Smooth muscle cell (in vitro differentiated cells): Measurements from ENCODE around the gene TMEM234. TPM values are rescaled to one million over a fixed set of nuclear protein-coding genes. Genes with fewer than 3 reads are reported as not detected.

Experiments
- DNase-seq: peaks from one replicate; lab custom pipeline; 2025; ENCODE audit not compliant: unreplicated experiment; lab: John Stamatoyannopoulos, UW
- H2AFZ ChIP-seq: fragments of 200-600 bp; sonication (generic); 2 replicates; pipeline ENCODE4 v1.6.0; 2016; ENCODE audit warnings: antibody characterized with exemption, low read depth, mild to moderate bottlenecking
- H3F3A ChIP-seq: fragments of 200-600 bp; sonication (generic); 2 replicates; pipeline ENCODE4 v1.6.0; 2017; ENCODE audit warnings: antibody characterized with exemption, low read depth
- H3K27ac ChIP-seq: fragments of 200-600 bp; sonication (generic); 2 replicates; pipeline ENCODE4 v1.5.1; 2016; ENCODE audit warnings: low read depth, mild to moderate bottlenecking
- H3K27me3 ChIP-seq: fragments of 200-600 bp; sonication (generic); 2 replicates; pipeline ENCODE4 v1.6.1; 2016; ENCODE audit warnings: low read depth, mild to moderate bottlenecking
- H3K36me3 ChIP-seq: fragments of 200-600 bp; sonication (generic); 2 replicates; pipeline ENCODE4 v1.5.1; 2016; ENCODE audit warnings: low read depth
- H3K4me1 ChIP-seq: fragments of 200-600 bp; sonication (generic); 2 replicates; pipeline ENCODE4 v1.5.1; 2016; ENCODE audit warnings: low read depth
- H3K4me2 ChIP-seq: fragments of 200-600 bp; sonication (generic); 2 replicates; pipeline ENCODE4 v1.6.0; 2016; ENCODE audit warnings: mild to moderate bottlenecking
- H3K4me3 ChIP-seq: fragments of 200-600 bp; sonication (generic); 2 replicates; pipeline ENCODE4 v1.5.1; 2016; ENCODE audit warnings: mild to moderate bottlenecking
- H3K79me2 ChIP-seq: fragments of 200-600 bp; sonication (generic); 2 replicates; pipeline ENCODE4 v1.6.0; 2016; ENCODE audit warnings: low read depth, mild to moderate bottlenecking
- H3K9ac ChIP-seq: fragments of 200-600 bp; sonication (generic); 2 replicates; pipeline ENCODE4 v1.6.0; 2016; ENCODE audit warnings: low read depth
- H3K9me3 ChIP-seq: fragments of 200-600 bp; sonication (generic); replicated peaks from 2 replicates; pipeline ENCODE4 v1.5.1; 2016; ENCODE audit warnings: low read depth
- H4K20me1 ChIP-seq: fragments of 200-600 bp; sonication (generic); 2 replicates; pipeline ENCODE4 v1.6.0; 2016; ENCODE audit warnings: low read depth
- CTCF ChIP-seq: fragments of 200-600 bp; sonication (generic); IDR thresholded peaks from 2 replicates; pipeline ENCODE4 v1.5.1; 2017; ENCODE audit warnings: borderline replicate concordance, mild to moderate bottlenecking, antibody characterized with exemption; ENCODE audit not compliant: insufficient read depth, poor library complexity, severe bottlenecking
- WGBS: methylation state at CpG from one replicate; pipeline ENCODE4 v1.1.7; 2016; ENCODE audit warnings: low lambda C conversion rate; 5-methylcytosine and 5-hydroxymethylcytosine counted together
- polyA plus RNA-seq: library from polyadenylated mRNA; unstranded; fragments of >200 nt; fragmentation: Nextera tagmentation; extraction: Ambion mirVana; gene quantifications from 2 replicates; pipeline ENCODE4 v1.2.1, GENCODE V29; 2016
- total RNA-seq: library from RNA; depleted of rRNA; stranded (reverse); fragments of >200 nt; gene quantifications from 2 replicates; pipeline ENCODE4 v1.2.3, GENCODE V29; 2014

Gene TMEM234
- total and polyA plus RNA-seq, 2 experiments from 2014 or later: 10.9 to 19.8 TPM

DNA sequence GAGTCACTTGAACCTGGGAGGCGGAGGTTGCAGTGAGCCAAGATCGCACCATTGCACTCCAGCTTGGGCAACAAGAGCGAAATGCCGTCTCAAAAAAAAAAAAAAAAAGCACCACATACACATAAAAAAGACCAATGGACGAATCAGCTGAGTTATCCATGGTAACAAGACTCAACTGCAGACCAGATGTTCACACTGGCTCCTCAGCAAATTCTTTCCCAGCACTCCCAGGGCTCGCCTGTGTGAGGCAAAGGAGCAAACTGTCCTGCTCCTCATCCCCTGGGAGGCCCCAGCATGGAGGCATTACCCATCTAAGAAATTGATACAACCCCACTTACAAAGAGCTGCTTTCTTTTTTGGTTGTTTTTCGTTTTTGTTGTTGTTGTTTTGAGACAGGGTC is 3.1 kb downstream of the TMEM234 start:
- 88% methylated on average over 7 of the region's 7 CpGs for WGBS
- TF ChIP-seq CTCF: no peak
- no peaks in the 10 kb centered on the region for H3K9me3 ChIP-seq

DNA sequence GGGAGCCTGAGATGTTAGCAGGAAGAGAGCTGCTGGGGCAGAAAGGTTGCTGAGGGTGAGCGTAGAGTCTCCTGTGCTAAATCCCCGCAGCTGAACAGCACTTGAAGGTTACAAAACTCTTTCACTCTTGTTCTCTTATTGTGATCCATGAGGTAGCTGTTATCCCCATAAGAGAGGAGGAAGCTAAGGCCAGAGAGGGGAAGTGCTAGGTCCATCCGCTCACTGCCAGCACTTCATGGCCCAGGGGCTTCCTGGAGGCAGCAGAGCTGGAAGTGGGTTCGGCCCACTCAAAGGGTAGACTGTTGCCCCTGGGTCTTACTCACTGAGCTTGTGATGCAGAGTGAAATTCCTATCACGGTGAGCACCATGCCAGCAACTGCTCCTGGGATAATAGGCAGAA is 5.6 kb downstream of the TMEM234 start:
- DNase-seq: no peak
- no peak overlapping the region for H3K27ac ChIP-seq
- 100% methylated on average over 5 of the region's 5 CpGs for WGBS

More for the DNA sequence above, 3.1 kb downstream of the TMEM234 start:
- Histone ChIP-seq H3K9ac (no peak overlapping the region), H4K20me1 (no peaks in the 10 kb centered on the region), H3K4me2 (no peak overlapping the region), H3K36me3 (no peaks in the 10 kb centered on the region), H3F3A (no peaks in the 10 kb centered on the region), H3K4me1 (peaks cover 15% of the 10 kb centered on the region), H3K27me3 (no peaks in the 10 kb centered on the region), H3K79me2 (peaks cover 45% of the 10 kb centered on the region), H2AFZ (no peak overlapping the region), H3K27ac (no peak overlapping the region), H3K4me3 (no peak overlapping the region)
- no peak for DNase-seq

GRCh38 chr1:32215629-32216480 is 6.3 kb downstream of the TMEM234 start:
- H3K4me3 ChIP-seq: no peak overlapping the region
- no peaks in the 10 kb centered on the region for H3K27me3 ChIP-seq
- DNase-seq: no peak
- no peaks in the 10 kb centered on the region for H3K4me1 ChIP-seq
- no peak overlapping the region for H3K27ac ChIP-seq
- no peaks in the 10 kb centered on the region for H4K20me1 ChIP-seq
- TF ChIP-seq CTCF: peak; percentile 73
- no peaks in the 10 kb centered on the region for H3K9me3 ChIP-seq
- H3K4me2 ChIP-seq: no peak overlapping the region
- WGBS: 86% methylated on average over 10 of the region's 10 CpGs
- H3F3A ChIP-seq: no peaks in the 10 kb centered on the region
- H3K36me3 ChIP-seq: no peaks in the 10 kb centered on the region
- H3K9ac ChIP-seq: no peak overlapping the region
- H3K79me2 ChIP-seq: peaks cover 14% of the 10 kb centered on the region
- H2AFZ ChIP-seq: no peak overlapping the region

More for the DNA sequence above, 5.6 kb downstream of the TMEM234 start:
- Histone ChIP-seq H3K4me3 (no peak overlapping the region), H4K20me1 (no peaks in the 10 kb centered on the region), H3K4me1 (peaks cover 6% of the 10 kb centered on the region), H3K27me3 (no peaks in the 10 kb centered on the region), H3K4me2 (no peak overlapping the region), H3K9me3 (no peaks in the 10 kb centered on the region), H3F3A (no peaks in the 10 kb centered on the region), H3K36me3 (no peaks in the 10 kb centered on the region), H3K9ac (no peak overlapping the region), H3K79me2 (peaks cover 21% of the 10 kb centered on the region), H2AFZ (no peak overlapping the region)
- TF ChIP-seq CTCF: no peak
